Activated naive CD4-positive, alpha-beta T cell (primary cell): ENCODE results near the gene IL33.

Experiments used
- DNase-seq, 4 experiments: peaks; one replicate each; lab custom pipeline; 2025; lab: John Stamatoyannopoulos, UW

The IL33 gene

GRCh38 chr9:6216951-6217350 lies 1.3 kb downstream of the IL33 start:
- no peak for DNase-seq

DNA sequence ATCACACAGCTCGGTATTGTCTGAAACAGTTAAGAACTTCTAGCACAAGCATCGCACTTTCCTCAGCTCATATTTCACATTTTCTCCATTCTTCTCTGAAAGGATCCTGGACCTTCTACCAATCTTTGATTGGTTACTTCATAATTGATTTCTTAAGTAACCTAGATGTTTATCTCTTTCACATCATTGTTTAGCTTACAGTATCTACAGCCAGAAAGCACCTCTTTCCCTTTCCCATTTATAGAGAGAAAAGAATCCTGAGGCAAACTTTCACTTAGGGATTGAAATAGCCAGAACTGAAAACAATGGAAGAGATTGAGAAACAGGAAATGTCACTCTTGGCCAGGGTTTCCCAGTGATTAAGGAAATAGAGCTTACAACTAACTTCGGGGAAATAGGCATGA lies 2.5 kb downstream of the IL33 start:
- no peak for DNase-seq

DNA sequence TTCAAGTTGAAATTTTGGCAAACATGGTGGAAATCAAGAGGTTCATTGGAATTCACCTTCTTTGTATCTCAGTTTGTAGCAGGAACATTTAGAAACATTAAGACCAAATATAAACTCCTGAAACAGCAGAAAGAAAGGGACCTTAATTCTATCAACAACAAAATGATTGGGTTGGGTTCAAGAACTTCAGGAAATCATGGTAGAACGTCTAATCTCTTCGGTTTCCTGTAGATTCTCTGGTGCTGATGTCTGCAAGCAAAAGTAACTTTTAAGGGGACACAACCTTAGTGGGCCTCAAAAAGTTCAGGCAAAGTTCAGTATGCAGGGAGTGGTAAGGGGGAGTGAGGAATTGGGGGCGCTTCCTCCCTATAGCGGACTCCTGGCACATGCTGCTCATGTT lies 3.4 kb downstream of the IL33 start:
- no peak for DNase-seq

GRCh38 chr9:6219981-6220380 lies 4.4 kb downstream of the IL33 start:
- no peak for DNase-seq

DNA sequence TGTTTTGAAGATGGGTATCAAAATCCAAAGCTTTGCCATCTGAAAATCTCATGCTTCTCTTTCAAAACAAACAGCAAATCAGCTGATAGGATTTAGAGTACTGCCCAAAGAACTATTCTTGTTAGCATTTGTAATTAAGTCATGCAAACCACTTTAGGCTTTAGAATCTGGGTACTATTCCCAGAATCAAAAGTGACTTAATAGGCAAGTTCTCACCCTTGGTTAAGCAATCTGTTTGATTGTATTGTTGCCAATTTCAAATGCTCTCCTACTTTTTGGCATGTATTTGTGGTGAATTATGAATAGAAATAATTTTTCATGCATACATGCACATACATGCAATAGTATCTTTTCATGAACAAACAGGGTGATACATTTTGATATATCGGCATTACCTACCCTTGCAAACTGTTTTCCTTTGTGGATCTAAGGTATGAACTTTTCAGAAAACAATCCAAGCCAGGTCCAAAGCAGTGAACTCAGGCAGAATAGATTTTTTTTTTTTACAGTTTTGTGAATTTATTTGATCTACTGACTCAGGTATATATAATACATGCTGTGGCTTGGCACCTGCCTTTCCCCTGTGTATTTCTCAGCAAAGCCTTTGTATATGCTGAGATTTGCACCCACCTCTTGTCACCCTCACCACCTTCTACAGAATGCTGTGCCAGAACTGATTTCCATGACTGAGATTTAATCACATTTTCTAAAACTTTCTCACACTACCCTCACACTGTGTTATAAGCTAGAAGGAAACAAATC lies 9.0 kb downstream of the IL33 start:
- no peak for DNase-seq

- DNase-seq, result no peak
Observed at GRCh38 chr9:6226696-6227095, 11.1 kb downstream of the IL33 start.

- no peak for DNase-seq
Observed at GRCh38 chr9:6229186-6229585, 13.6 kb downstream of the IL33 start.

- no peak for DNase-seq
Observed at GRCh38 chr9:6229619-6230018, 14.0 kb downstream of the IL33 start.

DNA sequence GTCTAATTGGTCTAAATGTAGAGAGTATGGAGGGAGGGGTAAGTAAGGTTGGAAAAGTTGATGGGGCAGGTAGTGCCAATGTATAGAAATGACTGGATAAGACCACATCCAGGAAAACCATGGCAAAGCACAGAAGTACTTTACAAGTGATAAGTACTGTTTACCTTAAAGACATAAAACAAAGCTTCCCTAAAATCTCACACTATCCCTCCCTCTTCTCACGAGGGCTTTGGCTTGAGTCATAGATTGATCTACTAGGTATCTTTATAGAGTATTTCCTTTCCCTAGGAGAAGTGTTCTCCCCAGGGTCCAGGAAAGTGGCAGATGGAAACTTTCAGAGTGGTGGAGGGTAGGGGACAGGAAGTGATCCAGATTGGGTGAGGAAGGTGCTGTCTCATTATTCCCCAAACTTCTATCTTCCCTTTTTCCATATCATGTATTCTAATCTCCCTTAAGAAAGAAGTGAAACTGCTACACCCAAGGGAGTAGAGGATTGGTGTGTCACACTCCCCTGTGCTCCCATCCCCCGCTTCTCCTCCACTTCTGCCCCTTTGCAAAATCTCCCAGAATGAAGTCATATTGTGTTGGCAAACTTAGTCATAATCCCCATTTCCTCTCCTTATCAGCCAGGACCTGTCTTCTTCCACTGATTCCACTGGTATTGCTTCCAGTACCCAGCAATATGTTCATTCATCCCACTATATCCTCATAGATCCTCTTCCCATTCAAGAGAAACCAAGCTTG lies 14.6 kb downstream of the IL33 start:
- DNase-seq, result no peak

DNA sequence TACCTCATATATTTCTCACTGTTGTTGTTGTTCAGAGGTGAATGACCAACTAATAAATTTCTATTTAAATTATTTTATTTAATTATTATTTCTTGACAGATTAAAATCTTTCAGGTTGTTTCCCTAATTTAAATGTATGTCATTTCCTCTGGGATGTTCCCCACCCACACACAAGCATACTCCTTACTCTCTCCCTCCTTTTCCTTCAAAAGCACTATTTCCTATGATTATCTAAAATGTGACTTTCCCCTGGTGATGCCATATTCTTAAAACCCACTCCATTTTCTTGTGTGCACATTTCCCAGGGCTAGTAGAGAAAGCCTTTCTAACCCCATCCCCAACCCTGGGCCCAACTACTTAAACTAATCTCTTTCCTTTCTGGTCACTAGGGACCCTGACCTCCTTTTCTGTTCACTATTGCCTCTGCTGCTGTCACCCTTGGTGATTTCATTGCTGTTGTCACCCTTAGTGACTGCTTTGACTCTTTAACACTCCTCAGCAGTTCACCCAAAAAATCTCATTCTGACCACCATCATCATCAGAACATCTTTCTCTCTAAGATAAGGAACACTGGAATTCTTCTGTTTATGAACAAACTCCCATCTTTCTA lies 16.8 kb downstream of the IL33 start:
- no peak for DNase-seq

DNA sequence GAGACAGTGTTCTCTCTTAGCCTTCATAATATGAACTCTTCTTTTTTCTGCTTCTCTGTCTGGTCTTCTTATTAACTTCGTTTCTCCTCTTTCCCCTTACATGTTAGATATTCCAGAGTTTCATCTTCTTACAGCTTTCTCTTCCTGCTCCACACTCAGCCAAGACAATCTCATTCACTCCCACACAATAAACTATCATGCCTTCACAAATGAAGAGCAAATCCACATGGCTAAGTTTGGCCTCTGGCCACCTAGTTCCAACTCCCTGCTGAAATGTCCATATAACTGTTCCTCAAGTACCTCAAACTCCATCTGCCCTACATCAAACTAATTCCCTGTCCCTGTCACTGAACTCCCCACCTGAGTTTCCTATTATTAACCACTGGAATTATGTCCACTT lies 18.4 kb downstream of the IL33 start:
- no peak for DNase-seq

GRCh38 chr9:6237267-6237666 lies 21.7 kb downstream of the IL33 start:
- no peak for DNase-seq

GRCh38 chr9:6239048-6239461 lies 23.4 kb downstream of the IL33 start:
- no peak for DNase-seq

GRCh38 chr9:6239694-6240093 lies 24.1 kb downstream of the IL33 start:
- DNase-seq, result no peak

- DNase-seq, result no peak
Observed at GRCh38 chr9:6243746-6244145, 28.1 kb downstream of the IL33 start.

- DNase-seq, result no peak
Observed at GRCh38 chr9:6247266-6247665, 31.7 kb downstream of the IL33 start.

GRCh38 chr9:6268826-6269397 lies 53.3 kb downstream of the IL33 start:
- no peak for DNase-seq

GRCh38 chr9:6270896-6271295 lies 55.3 kb downstream of the IL33 start:
- no peak for DNase-seq

GRCh38 chr9:6271508-6272228 lies 56.1 kb downstream of the IL33 start:
- DNase-seq, result no peak

DNA sequence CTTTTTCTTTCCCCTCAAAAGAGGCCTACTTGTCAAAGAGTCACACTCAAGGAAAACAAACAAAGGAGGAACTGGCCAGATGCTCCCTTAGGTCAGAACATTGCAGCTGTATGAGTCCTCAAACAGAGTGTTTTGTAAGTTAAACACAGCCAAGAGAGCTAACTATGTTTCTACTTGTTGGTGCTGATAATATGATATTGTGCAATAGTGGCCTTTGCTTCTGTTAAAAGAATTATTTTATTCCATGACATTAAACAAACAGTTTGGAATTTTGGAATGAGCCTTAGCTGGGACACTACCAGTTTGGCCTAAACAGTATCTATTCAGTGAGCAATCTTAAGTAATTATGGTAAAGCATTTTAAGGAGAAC lies 56.6 kb downstream of the IL33 start:
- DNase-seq, result no peak

- DNase-seq, result no peak
Observed at GRCh38 chr9:6277417-6277816, 61.8 kb downstream of the IL33 start.

GRCh38 chr9:6301858-6302257 lies 86.3 kb downstream of the IL33 start:
- DNase-seq, result no peak
